HG03432 (cell line): ENCODE measurements around the gene TMEM60.
"Not testable (repeated sequence)": the region's sequence is repeated elsewhere in the genome, so short reads cannot be mapped to it uniquely, and the experiment has no call there.

Experiments
- ATAC-seq: cut with Tn5 transposase; IDR thresholded peaks from one replicate; pipeline ENCODE4 v1.9.1; 2021; ENCODE audit warnings: mild to moderate bottlenecking, moderate library complexity; ENCODE audit not compliant: unreplicated experiment

Gene TMEM60, protein sequence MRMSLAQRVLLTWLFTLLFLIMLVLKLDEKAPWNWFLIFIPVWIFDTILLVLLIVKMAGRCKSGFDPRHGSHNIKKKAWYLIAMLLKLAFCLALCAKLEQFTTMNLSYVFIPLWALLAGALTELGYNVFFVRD

DNA sequence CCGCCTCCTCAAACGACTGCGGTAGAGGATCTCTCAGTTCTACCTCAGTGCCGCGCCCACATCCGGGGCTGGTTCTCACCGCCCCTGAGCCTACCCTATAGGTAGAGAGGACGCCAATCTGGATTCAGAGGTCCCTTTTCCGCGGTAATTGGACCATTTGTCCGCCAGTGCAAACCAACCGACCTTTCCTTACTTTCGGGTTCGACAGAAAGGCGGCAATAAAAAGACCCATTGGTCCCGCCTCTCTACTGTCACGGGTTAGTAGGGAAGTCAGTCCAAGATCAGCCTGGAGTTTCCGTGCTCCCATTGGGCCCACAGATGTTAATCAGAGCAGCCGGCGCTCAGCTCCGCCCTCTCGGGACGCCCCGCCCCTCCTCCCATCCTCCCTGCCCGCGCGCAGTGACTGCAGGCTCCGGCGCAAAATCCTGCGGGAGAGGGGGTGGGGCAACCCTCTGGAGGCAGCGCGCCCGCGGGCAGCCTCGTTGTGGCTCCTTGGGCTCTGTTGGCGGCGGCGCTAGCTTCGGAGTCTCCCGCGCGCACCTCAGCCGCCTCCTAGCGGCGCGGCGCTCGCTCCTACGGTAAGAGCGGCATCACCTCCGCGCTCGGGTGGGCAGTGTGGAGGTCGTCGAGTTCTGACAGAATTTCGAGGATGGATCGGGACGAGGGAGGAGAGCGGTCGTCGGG lies at the start of gene TMEM60, which contains the start of gene PHTF2:
TMEM60 (minus strand) TSS at position 41 of the 684 bp plus-strand sequence. CDS start 4,061 bp downstream, outside the sequence.
PHTF2 (plus strand) TSS at position 380 of the 684 bp plus-strand sequence.
- ATAC-seq, result peak; percentile 91

DNA sequence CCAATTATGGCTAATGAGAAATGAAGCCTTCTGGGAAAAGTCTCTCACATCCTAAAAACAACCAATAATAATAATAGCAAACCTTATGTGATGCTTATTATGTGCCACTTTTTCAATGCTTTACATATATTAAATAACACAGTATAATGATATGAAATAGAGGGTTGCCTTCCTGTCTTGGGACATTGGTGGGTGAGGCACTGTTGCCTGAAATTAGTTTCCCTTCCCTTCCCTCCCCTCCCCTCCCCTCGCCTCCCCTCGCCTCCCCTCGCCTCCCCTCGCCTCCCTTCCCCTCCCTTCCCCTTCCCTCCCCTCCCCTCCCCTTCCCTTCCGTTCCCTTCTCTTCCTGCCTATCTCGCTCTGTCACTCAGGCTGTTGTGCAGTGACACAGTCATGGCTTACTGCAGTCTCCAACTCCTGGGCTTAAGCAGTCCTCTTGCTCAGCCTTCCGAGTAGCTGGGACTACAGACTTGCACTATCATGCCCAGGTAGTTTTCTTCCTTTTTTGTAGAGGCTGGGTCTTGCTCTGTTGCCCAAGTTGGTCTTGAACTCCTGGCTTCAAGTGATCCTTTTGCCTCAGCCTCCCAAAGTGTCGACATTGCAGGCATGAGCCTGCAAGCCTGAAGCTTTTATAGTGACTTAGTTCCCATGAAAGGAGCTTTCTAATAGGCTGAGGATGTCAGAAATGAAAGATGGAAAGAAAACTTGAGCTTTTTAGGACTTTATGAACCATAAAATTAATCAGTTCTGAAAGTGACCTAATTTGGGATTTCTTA lies 48.3 kb upstream of the TMEM60 start:
- no peak for ATAC-seq

DNA sequence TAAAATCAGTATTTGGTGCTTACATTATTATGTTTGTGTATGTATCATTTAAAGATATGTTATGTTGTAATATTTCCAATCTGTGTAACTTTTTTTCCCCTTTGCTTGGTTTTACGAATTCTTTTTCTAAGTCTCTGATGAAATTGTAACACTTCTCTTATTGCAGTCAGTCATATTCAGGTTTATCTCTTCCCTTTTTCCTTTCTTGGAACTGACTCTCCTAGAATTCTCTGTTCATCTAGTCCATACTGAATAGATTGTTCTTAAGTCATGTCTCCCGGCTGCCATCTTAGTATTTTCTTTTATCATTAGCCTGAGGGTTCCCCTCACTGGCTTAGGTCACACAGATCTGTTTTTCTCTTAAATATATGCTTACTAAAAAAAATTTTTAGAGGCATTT lies 45.0 kb upstream of the TMEM60 start:
- no peak for ATAC-seq

DNA sequence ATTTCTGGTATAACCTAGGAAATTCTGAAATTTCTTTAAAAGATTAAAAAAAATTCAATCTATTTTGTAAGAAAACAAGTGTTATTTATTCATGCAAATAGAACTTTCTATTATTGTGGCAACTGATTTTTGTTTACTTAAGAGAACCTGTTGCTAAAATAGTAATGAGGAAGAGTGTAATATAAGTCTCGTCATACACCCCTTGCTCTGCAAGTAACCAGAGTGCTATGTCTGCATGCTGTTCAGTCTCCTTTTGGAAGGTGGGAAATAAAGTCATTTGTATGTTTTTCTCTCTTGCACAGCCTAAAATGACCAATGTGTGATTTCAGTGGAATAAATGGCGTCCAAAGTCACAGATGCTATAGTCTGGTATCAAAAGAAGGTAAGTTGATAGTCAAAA lies 41.7 kb upstream of the TMEM60 start:
- ATAC-seq, result no peak

DNA sequence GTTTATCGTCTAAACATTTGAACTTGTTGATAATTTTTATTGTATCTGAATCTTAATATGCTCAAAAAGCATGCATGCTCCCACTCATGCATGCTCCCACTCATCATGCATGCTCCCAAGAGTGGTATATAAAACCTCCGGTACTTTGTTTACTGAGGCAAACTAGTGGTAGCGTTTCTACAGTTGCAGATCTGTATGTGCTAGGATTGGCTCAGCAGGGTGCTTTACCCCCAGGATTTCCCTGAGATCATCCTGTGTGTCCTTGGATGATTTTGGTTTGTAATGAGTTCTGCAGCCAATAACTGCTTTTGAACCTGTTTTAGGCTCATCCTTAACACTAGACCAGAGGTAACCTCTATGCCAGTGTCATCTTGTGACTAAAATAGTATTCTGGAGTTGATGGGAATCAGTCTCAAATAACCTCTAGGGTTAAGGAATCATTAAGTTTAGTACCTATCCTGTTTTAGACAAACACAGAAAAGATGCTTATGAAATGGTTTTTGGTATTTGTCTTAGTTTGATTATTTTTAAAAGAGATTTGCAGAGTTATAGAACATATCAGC lies 40.8 kb upstream of the TMEM60 start:
- peak; percentile 42 for ATAC-seq

DNA sequence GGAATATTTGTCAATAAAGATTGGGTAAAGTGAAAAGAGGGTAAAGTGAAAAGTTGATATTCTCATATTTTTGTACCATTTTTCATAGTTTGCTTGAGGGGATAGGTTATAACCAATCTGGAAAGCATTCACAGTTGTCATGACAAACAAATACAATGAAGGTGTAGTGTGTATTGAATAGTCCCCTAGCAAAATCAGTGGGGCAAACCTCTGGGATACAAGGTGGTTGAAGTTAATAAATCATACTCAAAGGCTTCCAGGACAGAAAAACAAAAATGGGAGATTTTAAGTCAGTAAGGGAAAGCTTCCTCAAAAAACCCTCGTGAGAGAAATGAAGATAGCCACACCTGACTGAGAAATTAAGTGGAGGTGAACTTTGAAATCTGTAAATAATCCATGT lies 39.7 kb upstream of the TMEM60 start:
- no peak for ATAC-seq

DNA sequence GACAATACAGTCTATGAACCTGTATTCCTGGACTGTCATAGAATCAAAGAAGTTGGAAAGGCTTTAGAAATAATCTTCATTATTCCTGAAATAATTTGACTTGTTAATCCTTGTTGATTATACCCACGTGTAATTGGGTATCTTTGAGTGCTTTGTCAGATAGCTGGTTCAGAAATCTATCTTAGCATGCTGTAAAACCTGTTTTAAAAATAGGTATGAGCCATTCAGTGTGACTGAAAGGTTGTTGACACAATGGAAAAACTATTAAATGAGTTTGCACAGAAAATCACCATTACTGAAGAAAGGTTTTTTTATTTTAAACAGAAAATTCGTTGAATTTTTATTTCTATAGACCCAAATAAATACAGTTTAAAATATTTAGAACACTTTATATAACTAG lies 39.0 kb upstream of the TMEM60 start:
- no peak for ATAC-seq

DNA sequence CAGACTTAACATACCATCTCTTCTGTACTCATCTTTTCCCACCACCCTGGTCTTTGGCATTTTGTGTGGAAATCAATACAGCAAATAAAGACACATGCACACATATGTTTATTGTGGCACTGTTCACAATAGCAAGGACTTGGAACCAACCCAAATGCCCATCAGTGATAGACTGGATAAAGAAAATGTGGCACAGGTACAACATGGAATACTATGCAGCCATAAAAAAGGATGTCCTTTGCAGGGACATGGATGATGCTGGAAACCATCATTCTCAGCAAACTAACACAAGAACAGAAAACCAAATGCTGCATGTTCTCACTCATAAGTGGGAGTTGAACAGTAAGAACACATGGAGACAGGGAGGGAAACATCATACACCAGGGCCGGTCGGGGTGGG lies 38.2 kb upstream of the TMEM60 start:
- ATAC-seq, result not testable (repeated sequence)

DNA sequence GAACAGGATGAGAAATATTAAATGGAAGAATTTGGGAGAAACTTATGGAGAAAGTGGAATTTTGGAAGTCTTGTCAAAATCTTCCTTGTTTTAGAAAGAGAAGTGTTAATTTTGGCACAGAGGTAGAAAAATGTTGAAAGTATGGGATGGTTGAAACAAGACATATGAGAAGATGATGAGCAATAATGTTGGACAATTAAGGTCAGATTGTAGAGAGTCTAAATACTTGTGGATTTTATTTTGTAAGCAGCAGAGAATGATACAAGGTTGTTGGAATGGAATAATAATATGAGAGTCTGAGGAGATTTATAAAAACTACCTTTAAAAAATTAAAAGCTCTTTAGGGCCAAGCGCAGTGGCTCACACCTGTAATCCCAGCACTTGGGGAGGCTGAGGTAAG lies 34.9 kb upstream of the TMEM60 start:
- no peak for ATAC-seq

DNA sequence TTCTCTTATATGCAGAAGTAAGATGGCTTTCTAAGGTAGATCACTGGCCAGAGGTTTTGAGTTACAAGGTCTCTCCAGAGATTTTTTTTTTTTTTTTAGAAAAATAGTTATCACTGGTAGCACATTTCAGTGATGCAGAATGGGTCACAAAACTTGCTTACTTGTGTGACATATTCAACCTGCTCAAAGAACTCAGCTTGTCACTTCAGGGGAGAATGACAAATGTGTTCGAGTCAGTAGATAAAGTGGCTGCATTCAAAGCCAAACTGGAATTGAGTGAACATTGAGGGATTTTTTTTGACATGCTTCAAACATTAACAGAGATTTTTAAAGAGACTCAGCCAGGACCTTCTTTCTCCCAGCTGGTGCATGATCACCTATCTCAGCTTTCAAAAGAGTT lies 33.7 kb upstream of the TMEM60 start:
- no peak for ATAC-seq

DNA sequence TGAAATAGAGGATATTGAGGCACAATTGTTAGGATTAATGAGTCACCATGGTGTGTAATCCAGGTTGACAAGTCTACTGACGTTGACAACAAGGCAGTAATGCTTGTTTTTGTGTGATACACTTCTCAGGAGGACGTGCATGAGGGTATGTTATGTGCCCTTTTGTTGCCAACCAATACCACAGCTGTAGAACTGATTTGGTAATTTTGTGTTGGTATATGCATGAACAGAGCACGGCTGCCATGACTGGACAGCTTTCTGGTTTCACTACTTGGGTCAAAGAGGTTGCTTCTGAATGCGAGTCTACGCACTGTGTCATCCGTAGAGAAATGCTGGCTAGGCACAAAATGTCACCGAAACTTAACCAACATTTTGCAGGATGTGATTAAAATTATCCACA lies 33.2 kb upstream of the TMEM60 start:
- no peak for ATAC-seq

DNA sequence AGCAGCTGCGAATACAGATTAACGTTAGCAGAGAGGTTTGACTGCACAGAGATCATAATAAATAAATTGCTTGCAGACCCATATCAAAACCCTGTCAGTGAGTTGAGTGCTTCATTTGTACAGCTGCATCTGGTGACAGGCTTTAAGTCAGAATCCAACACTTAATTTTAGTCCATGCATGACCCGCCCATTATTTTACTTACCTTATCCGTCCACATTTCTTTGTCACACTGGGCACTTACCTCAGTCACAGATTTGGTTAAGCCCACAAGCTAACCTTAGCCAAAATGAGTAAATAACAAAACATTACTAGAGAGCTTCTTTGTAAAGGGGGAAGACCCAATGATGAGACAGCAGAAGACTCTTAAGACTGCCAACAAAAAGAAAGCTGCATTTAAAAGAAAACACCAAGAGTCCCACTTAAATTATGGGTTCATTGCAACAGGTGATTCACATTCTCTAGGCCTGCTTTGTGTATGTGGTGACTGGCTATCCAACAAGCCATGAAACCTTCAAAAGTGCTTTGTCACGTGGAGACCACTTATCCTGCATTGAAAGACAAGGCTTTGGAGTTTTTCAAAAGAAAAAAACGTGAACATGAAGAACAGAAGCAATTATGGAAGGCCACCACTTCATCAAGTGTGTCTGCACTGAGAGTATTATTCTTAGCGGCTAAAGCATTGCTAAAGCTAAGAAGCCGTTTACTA lies 32.6 kb upstream of the TMEM60 start:
- ATAC-seq, result no peak

DNA sequence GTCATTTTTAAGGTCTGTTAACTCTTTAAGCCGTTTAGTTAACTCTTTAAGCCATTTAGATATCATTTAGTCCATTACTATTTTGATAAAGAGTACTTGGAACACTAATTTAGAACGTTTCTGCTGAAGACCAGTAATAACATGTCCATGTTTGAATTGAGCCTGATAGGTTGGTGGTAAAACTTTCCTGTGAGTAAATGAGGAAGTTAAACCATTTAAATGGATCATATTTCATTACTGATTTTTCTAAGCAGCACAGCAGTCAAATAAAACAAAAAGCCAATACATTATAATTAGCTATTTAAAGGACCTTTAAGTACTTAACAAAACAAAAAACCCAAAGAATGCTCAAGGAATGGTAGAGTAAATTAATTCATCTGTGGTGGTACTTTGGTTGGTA lies 29.8 kb upstream of the TMEM60 start:
- ATAC-seq, result no peak

DNA sequence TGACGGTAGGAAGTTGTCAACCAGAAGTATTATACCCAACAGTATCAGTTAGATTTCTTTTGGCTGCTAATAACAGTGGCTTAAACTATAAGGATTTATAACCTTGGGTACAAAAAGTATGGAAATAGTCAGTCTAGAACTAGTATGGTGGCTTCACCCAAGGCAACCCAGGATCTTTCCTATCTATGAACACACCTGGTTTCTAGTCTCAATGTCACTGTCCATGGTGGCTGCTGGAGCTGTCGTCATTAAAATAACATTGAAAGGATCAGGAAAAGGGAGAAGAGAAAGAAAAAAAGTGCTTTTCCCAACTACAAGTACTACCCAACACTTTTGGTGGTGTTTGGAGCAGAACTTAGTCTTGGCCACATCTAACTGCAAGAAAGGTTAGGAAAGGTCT lies 28.1 kb upstream of the TMEM60 start:
- no peak for ATAC-seq

DNA sequence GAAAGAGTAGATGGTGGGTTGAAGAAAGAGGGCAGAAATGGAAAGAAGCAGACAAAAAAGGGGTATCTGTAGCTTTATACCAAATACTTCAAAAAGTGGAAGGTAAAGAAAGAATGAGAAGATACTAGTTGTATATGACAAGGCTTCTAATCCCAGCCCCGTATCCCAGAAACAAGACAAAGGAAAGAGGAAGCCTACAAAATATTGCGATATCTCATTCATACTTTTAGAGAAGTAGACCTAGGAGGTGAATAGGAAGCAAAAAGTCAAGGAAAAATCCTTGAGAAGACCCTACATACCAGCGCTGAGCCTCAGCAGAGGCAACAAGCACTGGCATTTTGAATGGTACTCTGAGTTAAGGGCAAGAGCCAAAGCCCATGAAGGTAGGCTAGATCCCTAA lies 26.9 kb upstream of the TMEM60 start:
- ATAC-seq, result no peak

DNA sequence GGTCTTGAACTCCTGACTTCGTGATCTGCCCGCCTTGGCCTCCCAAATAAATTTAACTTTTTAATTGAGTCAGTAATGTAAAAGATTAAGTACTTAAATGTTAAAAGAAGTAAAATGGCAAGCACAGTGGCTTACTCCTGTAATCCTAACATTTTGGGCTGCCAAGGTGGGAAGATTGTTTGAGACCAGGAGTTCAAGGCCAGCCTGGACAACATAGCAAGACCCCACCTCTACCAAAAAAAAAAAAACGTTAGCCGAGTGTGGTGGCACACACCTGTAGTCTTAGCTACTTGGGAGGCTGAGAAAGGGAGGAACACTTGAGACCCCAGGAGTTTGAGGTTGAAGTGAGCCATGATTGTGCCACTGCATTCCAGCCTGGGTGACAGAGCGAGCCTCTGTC lies 26.4 kb upstream of the TMEM60 start:
- no peak for ATAC-seq

DNA sequence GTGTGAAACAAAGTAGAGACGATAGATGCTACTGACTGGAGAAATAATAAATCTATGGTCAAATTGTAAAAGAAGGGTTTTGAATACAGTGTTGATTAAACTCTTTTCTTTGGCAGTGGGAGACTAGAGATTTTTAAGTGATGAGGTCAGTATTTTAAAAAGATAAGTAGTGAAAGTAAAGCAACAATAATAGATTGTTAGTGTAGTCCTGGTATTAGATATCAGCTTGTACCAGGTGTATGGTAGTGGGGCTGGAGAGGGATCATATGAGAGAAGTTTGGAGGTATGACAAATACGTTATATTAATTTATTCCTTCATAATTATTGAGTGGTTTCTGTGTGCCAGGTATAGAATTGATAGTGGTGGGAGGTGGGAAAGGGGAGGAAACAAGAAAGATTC lies 25.6 kb upstream of the TMEM60 start:
- peak; percentile 45 for ATAC-seq

DNA sequence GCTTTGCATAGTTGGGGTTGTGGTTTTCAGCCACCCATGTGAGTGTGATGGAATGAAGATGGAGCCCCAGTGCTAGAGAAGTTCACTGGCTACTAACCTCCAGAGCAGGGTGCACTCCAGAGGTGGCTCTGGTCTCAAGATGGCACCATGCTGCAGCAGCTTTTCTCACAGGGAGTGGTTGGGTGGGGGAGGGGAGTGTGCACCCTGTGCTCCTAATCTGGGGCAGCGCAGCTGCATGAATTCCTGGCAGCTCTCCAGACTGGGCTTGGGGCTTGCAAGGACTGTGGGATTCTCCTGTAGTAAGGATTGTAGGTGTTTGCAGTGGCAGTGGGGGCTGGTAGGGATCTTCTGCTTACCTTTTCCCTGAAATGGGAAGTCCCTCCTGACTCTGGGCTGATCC lies 24.0 kb upstream of the TMEM60 start:
- ATAC-seq, result no peak

DNA sequence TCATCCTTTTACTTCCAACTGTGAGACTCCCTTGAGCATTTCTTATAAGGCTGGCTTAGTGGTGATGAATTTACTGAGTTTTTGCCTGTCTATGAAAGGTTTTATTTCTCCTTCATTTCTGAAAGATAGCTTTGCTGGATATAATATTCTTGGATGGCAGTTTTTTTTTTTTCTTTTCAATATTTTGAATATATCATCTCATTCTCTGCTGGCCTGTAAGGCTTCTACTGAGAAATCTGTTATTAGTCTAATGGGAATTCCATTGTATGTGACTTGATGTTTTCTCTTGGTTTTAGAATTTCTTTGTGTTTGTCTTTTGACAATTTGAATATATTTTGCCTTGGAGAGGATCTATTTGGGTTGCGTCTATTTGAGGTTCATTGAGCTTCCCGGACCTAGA lies 22.7 kb upstream of the TMEM60 start:
- no peak for ATAC-seq

DNA sequence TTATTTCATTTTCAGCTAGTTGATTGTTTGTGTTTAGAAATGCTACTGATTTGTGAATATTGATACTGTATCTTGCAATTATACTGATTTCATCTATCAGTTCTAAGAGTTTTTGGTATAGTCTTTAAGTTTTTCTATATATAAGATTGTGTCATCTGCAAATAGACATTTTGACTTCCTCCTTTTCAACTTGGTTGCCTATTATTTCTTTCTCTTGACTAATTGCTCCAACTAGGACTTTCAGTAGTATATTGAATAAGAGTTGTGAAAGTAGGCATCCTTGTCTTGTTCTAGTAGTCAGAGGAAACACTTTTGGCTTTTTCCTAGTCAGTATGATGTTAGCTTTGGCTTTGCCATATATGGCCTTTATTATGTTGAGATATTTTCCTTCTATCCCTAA lies 20.8 kb upstream of the TMEM60 start:
- ATAC-seq, result no peak

DNA sequence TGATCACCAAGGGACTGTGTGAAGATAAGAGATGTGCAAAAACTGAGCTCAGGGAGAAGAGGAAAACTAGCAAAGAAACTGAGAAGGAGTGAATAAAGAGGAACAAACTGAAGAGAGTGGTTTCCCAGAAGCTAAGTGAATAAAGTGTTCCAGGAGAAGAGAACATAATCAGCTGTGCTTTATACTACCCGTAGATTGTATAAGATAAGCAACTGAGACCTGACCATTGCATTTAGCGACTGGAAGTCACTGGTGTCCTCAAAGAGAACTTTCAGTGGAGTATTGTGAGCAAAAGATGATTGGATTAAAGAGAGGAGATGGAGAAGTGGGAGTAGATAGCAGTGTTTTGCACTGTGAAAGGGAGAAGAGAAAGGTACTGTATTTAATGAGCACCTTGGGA lies 14.9 kb upstream of the TMEM60 start:
- ATAC-seq, result no peak
